HG03103 (cell line): ENCODE data around the gene HPGDS.

Source experiments
- ATAC-seq: cut with Tn5 transposase; IDR thresholded peaks from one replicate; pipeline ENCODE4 v1.9.1; 2021; ENCODE audit warnings: low read depth; ENCODE audit not compliant: unreplicated experiment

HPGDS gene

GRCh38 chr4:94262163-94263016, 80.2 kb downstream of the HPGDS start:
- no peak for ATAC-seq

DNA sequence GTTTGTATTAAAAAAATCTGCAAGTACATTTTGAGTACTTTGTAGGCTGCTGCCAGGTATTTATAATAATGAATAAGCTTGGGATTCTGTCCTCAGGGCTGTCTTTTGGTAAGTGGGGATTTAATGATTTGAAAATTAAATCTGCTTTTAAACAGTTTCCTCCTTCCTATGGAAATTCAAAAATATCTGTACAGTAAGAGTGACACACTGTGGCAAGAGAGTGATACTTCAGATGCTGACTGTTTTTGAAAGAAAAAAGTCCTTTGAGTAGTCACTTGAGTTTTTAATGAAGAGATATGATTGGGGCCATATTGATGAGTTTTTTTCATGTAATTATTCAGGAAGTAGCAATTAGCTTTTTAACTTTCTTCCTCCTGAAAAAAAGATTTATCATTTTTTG, 85.8 kb downstream of the HPGDS start:
- ATAC-seq, result no peak

GRCh38 chr4:94256144-94256783, 86.4 kb downstream of the HPGDS start:
- ATAC-seq, result no peak

GRCh38 chr4:94253036-94253435, 89.6 kb downstream of the HPGDS start:
- ATAC-seq, result no peak

DNA sequence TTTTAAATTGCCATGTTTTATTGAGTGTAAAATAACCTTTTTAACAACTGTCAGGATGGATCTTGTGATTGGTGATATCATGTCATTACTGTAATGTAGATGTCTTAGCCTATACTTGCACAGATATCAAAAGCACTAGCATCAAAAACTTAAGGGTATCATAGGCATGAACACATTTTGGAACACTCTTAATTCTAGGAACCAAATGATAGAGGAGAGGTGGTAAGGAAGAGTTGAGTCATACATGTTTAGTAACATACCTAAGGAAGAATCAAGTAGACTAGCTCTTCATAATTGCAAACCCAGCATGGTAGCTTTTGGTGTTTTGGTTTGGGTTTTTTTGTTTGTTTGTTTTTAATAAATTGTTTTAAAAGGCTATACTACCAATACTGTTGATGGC, 91.5 kb downstream of the HPGDS start:
- no peak for ATAC-seq
